HepG2 (cell line): ENCODE results near the gene RPH3AL. TPM values are rescaled to one million over a fixed set of nuclear protein-coding genes. Genes with fewer than 3 reads are reported as not detected.

Source experiments
- BORCS8-MEF2B ChIP-seq: sonication (generic); formaldehyde crosslinking; IDR thresholded peaks from 2 replicates; pipeline ENCODE4 v1.8.0; 2022; ENCODE audit warnings: mild to moderate bottlenecking, missing genetic modification reagents
- EHMT2 ChIP-seq: fragments of 200-600 bp; sonication (generic); IDR thresholded peaks from 2 replicates; pipeline ENCODE4 v1.7.0; 2017; ENCODE audit warnings: antibody characterized with exemption, low read depth, low read length, borderline replicate concordance
- GRHL1 ChIP-seq: sonication (generic); formaldehyde crosslinking; conservative IDR thresholded peaks from 2 replicates; pipeline ENCODE4 v1.8.0; 2022; ENCODE audit warnings: missing genetic modification reagents
- HMGA1 ChIP-seq: sonication (generic); formaldehyde crosslinking; conservative IDR thresholded peaks from 2 replicates; pipeline ENCODE4 v1.4.0; 2020; ENCODE audit warnings: missing genetic modification reagents
- JUN ChIP-seq: sonication (generic); formaldehyde crosslinking; IDR thresholded peaks from 2 replicates; pipeline ENCODE4 v1.4.0; 2020; ENCODE audit warnings: mild to moderate bottlenecking, missing genetic modification reagents
- KDM3A ChIP-seq: IDR thresholded peaks from 2 replicates; pipeline ENCODE4 v1.6.1; 2018; ENCODE audit warnings: low read depth, missing compliant biosample characterization
- MBD4 ChIP-seq: IDR thresholded peaks from 2 replicates; pipeline ENCODE4 v1.6.1; 2012; ENCODE audit warnings: low read length, inconsistent platforms, borderline replicate concordance
- MYC ChIP-seq: sonication (generic); formaldehyde crosslinking; IDR thresholded peaks from 2 replicates; pipeline ENCODE4 v1.9.0; 2021; ENCODE audit warnings: missing genetic modification reagents, borderline replicate concordance
- PHF20 ChIP-seq: sonication (generic); formaldehyde crosslinking; IDR thresholded peaks from 2 replicates; pipeline ENCODE4 v1.5.0; 2020; ENCODE audit warnings: mild to moderate bottlenecking, missing genetic modification reagents
- RNF2 ChIP-seq: fragments of 450-650 bp; conservative IDR thresholded peaks from 2 replicates; pipeline ENCODE4 v1.6.1; 2016; ENCODE audit warnings: low read depth
- ZNF253 ChIP-seq: sonication (generic); formaldehyde crosslinking; IDR thresholded peaks from 2 replicates; pipeline ENCODE4 v1.8.0; 2022; ENCODE audit warnings: mild to moderate bottlenecking, missing genetic modification reagents, borderline replicate concordance
- ZNF264 ChIP-seq: sonication (generic); formaldehyde crosslinking; IDR thresholded peaks from 2 replicates; pipeline ENCODE4 v1.4.0; 2020; ENCODE audit warnings: missing genetic modification reagents
- ZNF337 ChIP-seq: sonication (generic); formaldehyde crosslinking; IDR thresholded peaks from 2 replicates; pipeline ENCODE4 v1.5.1; 2020; ENCODE audit warnings: missing genetic modification reagents, low read depth, mild to moderate bottlenecking, borderline replicate concordance
- ZNF691 ChIP-seq: sonication (generic); formaldehyde crosslinking; IDR thresholded peaks from 2 replicates; pipeline ENCODE4 v1.4.0; 2020; ENCODE audit warnings: missing genetic modification reagents, low read depth, mild to moderate bottlenecking, borderline replicate concordance
- ZNF839 ChIP-seq: sonication (generic); formaldehyde crosslinking; IDR thresholded peaks from 2 replicates; pipeline ENCODE4 v1.4.0; 2020; ENCODE audit warnings: missing genetic modification reagents, mild to moderate bottlenecking, borderline replicate concordance
- ZXDC ChIP-seq: sonication (generic); formaldehyde crosslinking; IDR thresholded peaks from 2 replicates; pipeline ENCODE4 v1.5.0; 2020; ENCODE audit warnings: mild to moderate bottlenecking, missing genetic modification reagents
- polyA plus RNA-seq, 8 experiments: library from polyadenylated mRNA; depleted of rRNA in 3 of 8; stranded (reverse) in 7 of 8; unstranded in 1 of 8; fragments of >200 nt; fragmentation: Illumina TruSeq in 4 of 8; extraction: Trizol in 4 of 8; gene quantifications; 2 replicates each; pipeline versions ENCODE4 v1.2.1 to v1.2.3, GENCODE V29; 2011 to 2016; ENCODE audit warnings: low read depth in 4 of 8, missing spikeins in 1 of 8, mixed read lengths in 1 of 8; ENCODE audit not compliant: insufficient read depth in 1 of 8
- total RNA-seq, 5 experiments: library from RNA; depleted of rRNA; stranded (reverse); fragments of >200 nt; fragmentation: Illumina TruSeq; extraction: Trizol; gene quantifications; 2 replicates each; pipeline ENCODE4 v1.2.3, GENCODE V29; 2016; ENCODE audit warnings: low read depth in 1 of 5
- TF ChIP-seq, protein P1 (sequence below): IDR thresholded peaks from 2 replicates; pipeline ENCODE4 v1.6.1; 2016
- TF ChIP-seq, protein P2 (sequence below): sonication (generic); formaldehyde crosslinking; conservative IDR thresholded peaks from 2 replicates; pipeline ENCODE4 v1.8.0; 2022; ENCODE audit warnings: low read depth, missing genetic modification reagents
- TF ChIP-seq, protein P3 (sequence below): sonication (generic); formaldehyde crosslinking; IDR thresholded peaks from 2 replicates; pipeline ENCODE4 v1.5.0; 2020; ENCODE audit warnings: missing genetic modification reagents

The RPH3AL gene
- total and polyA plus RNA-seq, 2 of the 13 experiments (the other 11 are each of a cell fraction or from before 2014, with no cell fraction given), result 7.8 to 16.4 TPM

DNA sequence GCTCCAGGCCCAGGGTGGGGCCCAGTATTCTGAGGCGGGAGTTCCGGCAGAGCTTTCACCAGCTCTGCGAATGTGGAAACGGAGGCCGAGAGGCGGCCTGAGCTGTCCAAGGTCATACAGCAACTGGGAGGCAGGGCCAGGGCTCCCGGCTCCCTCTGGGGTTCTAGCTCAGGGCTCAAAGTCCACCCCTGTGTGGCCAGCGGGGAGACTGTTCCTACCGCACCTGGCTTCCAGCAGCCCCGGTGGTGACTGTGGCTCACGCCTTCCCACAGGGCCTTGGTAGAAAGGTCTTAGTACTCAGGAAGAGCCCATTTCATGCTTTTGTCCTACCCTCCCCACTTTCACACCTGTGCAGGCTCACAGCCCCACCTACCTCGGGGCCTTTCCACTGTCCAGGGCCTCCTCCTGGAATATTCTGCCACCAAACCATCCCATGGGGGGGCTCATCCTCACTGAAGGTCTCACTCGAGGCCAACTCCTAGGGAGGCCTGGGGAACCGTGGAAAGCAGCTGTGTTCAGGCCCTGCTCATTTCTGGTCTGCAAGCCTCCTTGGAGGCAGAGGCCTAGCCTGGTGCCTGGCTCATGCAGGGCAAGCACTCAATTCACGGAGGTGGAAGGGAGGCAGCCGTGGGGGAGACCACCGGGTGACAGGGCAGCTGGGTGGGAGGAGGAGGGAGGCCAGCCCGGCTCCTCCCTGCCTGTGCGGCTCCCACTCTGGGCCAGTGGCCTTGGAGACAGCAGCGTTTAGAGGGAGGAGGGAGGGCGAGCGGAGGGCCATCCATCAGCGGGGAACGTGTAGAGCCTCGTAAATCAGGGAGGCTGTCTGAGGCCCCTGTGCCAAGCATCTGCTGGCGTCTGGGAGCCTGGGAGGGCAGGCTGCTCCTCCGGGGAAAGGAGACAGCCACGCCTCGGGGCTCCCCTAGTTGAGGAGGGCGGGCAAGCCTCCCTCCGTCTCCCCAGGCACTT lies 158.5 kb downstream of the RPH3AL start (continued):
- TF ChIP-seq ZXDC (CRISPR knock-in tag), result no peak
- TF ChIP-seq ZNF253 (CRISPR knock-in tag), result no peak
- TF ChIP-seq, protein P1, sequence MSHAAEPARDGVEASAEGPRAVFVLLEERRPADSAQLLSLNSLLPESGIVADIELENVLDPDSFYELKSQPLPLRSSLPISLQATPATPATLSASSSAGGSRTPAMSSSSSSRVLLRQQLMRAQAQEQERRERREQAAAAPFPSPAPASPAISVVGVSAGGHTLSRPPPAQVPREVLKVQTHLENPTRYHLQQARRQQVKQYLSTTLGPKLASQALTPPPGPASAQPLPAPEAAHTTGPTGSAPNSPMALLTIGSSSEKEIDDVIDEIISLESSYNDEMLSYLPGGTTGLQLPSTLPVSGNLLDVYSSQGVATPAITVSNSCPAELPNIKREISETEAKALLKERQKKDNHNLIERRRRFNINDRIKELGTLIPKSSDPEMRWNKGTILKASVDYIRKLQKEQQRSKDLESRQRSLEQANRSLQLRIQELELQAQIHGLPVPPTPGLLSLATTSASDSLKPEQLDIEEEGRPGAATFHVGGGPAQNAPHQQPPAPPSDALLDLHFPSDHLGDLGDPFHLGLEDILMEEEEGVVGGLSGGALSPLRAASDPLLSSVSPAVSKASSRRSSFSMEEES, result no peak
- no peak for TF ChIP-seq JUN
- no peak for TF ChIP-seq PHF20 (CRISPR knock-in tag)
- TF ChIP-seq ZNF264, result no peak
- TF ChIP-seq ZNF839 (CRISPR knock-in tag), result 0 out of 2 replicates have a peak, but pooled peaks have one; percentile 63
- TF ChIP-seq HMGA1 (CRISPR knock-in tag), result no peak
- 0 out of 2 replicates have a peak, but pooled peaks have one; percentile 37 for TF ChIP-seq KDM3A
- TF ChIP-seq ZNF337 (CRISPR knock-in tag), result no peak
- no peak for TF ChIP-seq GRHL1 (CRISPR knock-in tag)
- TF ChIP-seq MYC (CRISPR knock-in tag), result no peak
- no peak for TF ChIP-seq EHMT2
- TF ChIP-seq ZNF691 (CRISPR knock-in tag), result peak; percentile 67; the same call in 1 of the 2 replicates
- TF ChIP-seq BORCS8-MEF2B, result no peak
- TF ChIP-seq, protein P2, sequence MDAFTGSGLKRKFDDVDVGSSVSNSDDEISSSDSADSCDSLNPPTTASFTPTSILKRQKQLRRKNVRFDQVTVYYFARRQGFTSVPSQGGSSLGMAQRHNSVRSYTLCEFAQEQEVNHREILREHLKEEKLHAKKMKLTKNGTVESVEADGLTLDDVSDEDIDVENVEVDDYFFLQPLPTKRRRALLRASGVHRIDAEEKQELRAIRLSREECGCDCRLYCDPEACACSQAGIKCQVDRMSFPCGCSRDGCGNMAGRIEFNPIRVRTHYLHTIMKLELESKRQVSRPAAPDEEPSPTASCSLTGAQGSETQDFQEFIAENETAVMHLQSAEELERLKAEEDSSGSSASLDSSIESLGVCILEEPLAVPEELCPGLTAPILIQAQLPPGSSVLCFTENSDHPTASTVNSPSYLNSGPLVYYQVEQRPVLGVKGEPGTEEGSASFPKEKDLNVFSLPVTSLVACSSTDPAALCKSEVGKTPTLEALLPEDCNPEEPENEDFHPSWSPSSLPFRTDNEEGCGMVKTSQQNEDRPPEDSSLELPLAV (CRISPR knock-in tag), result no peak
- TF ChIP-seq, protein P3, sequence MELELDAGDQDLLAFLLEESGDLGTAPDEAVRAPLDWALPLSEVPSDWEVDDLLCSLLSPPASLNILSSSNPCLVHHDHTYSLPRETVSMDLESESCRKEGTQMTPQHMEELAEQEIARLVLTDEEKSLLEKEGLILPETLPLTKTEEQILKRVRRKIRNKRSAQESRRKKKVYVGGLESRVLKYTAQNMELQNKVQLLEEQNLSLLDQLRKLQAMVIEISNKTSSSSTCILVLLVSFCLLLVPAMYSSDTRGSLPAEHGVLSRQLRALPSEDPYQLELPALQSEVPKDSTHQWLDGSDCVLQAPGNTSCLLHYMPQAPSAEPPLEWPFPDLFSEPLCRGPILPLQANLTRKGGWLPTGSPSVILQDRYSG (CRISPR knock-in tag), result no peak
- TF ChIP-seq MBD4, result no peak
- TF ChIP-seq RNF2, result no peak
